GM18519 (cell line): ENCODE results near the gene DNAJC10.
"Not testable (repeated sequence)": the region's sequence is repeated elsewhere in the genome, so short reads cannot be mapped to it uniquely, and the experiment has no call there.

Experiments used
- ATAC-seq: cut with Tn5 transposase; IDR thresholded peaks from one replicate; pipeline ENCODE4 v1.9.1; 2021; ENCODE audit warnings: mild to moderate bottlenecking, moderate library complexity; ENCODE audit not compliant: unreplicated experiment, low FRiP score

DNAJC10 gene

DNA sequence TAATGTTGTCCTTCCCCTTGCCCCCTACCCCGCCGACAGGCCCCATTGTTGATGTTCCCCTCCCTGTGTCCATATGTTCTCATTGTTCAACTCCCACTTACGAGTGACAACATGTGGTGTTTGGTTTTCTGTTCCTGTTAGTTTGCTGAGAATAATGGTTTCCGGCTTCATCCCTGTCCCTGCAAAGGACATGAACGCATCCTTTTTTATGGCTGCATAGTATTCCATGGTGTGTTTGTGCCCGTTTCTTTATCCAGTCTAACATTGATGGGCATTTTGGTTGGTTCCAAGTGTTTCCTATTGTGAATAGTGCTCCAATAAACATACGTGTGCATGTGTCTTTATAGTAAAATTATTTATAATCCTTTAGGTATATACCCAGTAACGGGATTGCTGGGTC, 65.0 kb downstream of the DNAJC10 start:
- ATAC-seq: not testable (repeated sequence)

DNA sequence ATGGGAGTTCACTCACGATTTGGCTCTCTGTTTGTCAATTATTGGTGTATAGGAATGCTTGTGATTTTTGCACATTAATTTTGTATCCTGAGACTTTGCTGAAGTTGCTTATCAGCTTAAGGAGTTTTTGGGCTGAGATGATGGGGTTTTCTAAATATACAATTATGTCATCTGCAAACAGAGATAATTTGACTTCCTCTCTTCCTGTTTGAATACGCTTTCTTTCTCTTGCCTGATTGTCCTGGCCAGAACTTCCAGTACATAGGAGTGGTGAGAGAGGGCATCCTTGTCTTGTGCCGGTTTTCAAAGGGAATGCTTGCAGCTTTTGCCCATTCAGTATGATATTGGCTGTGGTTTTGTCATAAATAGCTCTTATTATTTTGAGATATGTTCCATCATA, 66.6 kb downstream of the DNAJC10 start:
- not testable (repeated sequence) for ATAC-seq

DNA sequence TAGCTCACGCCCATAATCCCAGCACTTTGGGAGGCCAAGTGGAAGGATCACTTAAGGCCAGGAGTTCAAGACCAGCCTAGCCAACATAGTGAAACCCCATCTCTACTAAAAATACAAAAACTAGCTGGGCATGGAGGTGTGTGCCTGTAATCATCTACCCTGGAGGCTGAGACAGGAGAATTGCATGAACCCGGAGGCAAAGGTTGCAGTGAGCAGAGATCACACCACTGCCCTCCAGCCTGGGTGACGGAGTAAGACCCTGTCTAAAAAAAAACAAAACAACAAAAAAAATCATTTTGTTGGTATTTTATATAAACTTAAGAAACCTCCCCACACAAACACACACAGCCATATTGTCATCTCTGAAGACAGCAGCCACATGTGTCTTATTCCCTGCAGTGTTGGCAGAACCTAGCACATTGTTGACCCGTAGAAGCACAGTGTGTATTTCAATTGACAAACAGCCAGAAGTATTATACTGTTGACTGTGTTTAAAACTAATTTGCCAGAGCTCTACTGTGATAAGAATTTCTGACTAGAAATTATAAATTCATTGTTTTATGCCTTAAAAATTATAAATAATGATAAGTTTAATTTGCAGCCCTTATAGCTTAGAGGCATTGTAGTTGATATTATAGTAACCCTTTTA, 68.1 kb downstream of the DNAJC10 start:
- ATAC-seq: no peak

DNA sequence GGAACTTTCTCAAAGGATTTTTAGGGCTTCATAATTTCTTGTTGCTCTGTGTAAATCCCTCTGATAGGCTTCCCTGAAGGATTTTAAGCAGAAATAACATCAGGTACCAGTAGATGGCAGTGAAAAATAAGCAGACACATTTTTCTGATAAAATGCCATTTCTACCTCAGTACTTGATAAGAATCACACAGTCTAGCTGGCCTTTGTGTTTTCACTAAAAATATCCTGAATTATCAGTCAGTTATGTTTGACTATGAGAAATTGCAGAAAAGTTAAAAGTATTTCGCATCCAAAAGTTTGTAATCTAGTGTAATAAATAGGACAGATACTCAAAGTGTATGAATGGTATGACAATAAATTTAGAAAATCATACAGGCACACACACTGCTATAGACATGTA, 68.7 kb downstream of the DNAJC10 start:
- ATAC-seq: no peak

DNA sequence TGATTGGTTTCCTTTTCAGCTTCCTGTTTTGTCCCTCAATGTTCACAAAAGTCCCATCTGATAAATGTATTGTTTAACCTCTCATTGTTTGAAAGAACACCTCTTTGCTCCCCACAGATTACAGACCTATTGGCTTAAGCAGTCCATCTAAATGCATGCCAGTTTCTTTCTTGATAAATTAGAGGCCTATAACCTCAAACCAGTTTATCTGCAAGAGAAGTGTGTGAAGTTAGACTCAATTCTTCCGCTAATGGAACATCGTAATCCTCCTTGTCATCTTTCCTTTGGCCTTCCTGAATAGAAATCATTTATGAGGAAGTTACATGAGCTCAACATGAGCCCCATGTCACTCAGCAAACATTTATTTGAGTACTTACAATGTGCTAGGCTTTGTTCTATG, 76.4 kb downstream of the DNAJC10 start:
- no peak for ATAC-seq

DNA sequence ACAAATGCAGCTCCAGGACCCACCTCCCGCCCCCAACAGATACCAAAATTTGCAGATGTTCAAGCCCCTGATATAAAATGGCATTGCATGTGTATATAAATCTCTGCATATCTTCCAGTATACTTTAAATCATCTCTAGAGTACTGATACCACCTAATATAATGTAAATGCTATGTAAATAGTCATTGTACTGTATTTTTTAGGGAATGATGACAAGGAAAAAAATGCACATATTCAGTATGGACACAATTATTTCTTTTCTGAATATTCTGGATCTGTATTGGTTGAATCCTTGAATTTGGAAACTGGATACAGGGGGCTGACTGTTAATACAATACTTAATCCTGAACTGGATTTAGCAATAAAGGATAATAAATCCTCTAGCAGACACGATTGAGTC, 82.7 kb downstream of the DNAJC10 start:
- no peak for ATAC-seq

DNA sequence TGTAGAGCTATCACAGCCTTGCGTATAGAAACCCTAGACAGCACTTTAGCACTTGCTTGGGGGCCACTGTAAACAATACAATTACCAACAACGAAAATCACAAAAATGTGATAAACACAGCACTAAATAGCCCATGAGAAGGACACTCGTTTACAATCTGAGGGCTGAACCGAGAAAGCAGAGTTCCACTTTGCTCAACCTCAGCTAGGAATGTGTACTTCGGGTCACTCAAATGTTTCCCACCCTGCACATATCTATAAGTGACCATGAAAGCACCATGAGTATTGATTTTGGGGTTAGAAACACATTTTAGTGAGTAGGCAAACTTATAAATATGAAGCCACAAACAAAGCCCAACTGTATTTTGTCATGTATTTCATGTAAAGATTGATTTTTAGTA, 88.1 kb downstream of the DNAJC10 start:
- ATAC-seq: no peak

DNA sequence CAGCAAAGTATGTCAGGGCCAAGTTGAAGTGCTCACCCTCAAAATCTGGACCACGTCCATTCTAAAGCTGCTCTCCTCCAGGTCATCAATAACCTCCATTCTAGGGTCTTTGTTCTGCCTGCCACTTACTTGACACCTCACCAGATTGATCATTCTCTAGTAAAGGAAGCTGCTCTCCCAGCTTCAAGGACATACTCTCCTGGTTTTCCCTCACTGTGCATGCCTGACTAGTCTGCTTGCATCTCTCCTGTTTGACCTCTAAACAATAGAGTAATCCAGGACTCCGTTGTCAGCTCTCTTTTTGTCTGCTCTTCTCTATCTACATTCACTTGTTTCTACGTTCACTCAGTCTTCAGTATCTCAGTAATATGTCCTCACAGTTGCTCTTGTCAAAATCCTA, 91.3 kb downstream of the DNAJC10 start:
- ATAC-seq: no peak

DNA sequence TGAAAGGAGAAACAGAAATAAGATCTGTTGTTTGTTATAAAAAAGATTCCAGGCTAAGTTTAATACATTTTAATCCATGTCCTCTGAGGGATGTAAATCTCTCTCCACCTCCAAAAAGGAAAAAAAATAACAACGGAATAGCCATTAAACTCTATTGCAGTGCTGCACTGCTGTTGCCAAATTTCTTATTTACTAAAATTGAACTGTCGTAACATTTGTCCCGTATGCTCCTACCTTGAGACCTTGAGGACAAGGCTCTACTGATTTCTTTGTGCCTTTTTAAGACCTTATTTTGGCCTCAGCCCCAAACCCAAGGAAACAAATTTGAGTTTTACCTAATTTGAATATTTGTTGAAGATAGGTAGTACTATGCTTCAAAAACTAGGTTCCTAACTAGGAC, 94.0 kb downstream of the DNAJC10 start:
- no peak for ATAC-seq

DNA sequence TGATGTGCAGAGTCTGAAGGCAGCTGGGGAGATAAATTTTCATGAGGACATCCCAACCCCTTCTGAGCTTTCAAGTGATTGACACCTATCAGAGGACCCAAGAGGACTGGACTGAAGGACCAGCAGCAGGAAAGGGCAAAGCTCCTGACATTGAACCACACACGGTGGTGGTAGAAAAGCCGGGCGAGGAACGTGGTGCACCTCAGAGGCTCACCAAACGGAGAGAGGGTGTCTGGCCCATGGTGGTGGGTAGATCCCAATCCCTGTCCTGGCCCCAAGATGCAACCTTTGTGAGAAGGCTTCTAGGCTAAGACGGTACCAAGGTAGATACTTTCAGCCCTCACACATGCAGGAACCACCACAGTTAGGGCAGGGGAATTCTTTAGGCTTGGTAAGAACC, 98.3 kb downstream of the DNAJC10 start:
- ATAC-seq: no peak

DNA sequence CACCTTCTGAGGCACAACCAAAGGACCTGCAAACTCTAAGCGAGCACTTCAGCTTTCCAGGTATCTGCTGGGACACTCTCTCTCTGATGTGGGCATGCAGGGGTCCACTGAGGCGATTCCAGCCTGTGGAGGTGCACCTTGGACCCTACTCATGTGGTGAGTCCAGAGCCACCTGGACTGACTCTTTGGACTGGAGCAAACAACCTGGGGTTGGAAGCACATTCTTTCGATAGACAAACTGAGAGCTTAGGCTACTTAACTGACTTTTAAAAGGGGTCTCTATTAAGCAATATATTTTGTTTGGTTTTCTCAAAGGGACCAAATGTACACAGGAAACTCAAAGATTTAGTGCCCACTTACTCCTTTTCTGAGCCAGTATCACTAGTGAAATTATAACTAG, 98.7 kb downstream of the DNAJC10 start:
- ATAC-seq: no peak

DNA sequence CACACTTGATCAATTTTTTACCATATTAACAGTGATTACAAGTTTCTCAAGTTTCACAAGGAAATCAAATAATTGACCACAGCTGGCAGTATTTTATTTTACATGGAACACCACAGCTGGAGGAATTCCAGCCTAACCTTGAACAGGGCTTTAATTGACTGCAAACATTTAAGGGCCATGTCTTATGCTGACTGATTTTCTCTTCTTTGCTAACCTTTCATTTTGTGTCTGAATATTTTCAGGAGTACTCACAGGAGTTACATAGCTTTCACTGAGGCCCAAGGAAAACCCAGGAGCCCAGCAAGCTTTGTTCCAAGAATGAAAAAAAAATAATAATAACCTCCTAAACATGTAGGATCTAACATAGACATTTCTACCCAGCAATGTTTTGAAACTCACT, 100.8 kb downstream of the DNAJC10 start:
- no peak for ATAC-seq

DNA sequence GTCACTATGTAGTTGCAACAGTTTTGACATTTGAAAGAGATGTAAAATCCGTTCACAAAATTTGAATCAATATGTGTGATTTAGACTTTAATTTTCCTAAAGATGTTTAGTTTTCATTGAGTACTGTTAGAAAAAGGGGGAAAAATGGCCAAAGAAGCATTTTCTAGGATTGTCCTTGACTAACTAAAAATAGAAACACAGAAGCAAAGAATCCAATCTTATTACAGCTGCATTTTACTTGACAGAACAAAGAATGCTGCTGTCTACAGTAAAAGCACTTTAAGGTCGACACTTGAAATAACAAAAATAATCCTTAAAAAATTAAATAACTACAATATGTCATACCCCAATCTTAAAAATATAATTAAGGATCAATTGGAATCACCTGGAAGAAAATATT, 101.5 kb downstream of the DNAJC10 start:
- no peak for ATAC-seq

DNA sequence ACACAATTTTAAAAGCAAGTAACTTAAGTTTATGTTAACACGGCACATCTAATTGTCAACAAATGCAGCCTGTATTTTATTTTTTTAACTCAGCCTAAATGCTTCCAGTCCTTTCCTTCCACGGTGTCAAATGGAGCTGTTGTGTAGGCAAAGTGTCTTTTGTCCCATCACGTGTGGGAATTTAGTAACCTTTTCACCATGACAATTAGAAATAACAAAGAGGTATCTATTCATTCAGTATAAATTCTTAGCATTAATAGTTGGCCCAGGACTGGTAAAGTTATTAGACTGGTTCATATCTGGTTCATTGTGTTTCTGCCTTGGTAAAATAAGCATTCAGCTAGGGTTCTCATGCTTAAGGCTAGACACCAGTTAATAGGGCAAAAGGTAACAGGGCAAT, 102.4 kb downstream of the DNAJC10 start:
- no peak for ATAC-seq

DNA sequence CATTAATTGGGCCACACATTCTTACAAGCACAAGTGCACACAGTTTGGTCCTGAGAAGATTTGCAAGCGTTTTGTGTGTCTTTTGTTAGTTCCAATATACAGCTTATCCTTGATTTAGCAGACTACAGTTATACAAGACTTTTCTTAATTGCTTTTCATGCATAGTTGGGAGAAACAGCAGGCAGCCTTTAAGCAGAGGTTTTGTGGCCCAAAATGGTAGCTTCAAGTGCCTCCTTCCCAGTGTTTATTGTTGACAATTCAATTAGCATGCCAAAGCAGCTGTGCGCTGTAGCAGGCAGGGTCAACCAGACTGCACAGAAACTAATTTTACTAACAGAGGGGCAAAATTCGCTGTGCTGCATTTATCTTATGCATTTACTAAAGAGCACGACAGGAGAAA, 102.9 kb downstream of the DNAJC10 start:
- ATAC-seq: no peak

DNA sequence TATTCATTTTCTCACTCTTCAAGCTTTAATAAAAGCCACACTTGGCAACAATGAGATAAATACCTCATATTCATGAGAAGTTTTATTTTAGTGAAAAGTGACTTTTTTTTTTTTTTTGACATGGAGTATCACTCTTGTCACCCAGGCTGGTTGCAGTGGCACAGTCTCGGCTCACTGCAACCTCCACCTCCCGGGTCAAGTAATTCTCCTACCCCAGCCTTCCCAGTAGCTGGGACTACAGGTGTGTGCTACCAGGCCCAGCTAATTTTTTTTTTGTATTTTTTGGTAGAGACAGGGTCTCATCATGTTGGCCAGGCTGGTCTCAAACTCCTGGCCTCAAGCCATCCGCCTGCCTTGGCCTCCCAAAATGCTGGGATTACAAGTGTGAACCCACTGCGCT, 103.4 kb downstream of the DNAJC10 start:
- ATAC-seq: no peak

DNA sequence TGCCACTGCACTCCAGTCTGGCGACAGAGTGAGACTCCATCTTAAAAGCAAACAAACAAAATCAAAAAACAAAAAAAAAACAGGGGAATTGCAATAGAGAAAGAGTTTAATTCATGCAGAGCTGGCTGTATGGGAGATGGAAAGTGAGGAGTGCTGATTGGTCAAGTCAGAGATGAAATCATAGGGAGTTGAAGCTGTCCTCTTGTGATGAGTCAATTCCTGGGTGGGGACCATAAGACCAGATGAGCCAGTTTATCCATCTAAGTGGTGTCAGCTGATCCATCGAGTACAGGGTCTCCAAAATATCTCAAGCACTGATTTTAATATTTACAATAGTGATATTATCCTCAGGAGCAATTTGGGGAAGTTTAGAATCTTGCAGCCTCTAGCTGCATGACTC, 105.1 kb downstream of the DNAJC10 start:
- ATAC-seq: no peak

DNA sequence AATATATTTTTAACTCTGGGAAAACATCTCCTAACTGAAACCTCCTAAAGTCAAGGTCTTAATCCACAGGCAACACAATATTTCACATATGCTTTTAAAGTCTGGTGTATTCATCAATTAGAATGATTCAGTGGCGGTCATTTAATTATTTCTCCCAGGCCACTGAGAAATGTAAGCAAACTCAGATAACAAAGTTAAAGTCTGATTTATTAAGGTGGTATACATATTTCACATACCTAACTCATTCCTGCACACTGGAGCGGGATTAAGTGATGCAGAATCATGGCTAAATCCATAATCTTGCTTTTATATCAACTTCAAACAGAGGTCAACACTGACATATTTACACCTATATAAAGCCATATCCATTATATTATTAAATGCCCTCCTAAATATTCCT, 106.7 kb downstream of the DNAJC10 start:
- ATAC-seq: no peak

DNA sequence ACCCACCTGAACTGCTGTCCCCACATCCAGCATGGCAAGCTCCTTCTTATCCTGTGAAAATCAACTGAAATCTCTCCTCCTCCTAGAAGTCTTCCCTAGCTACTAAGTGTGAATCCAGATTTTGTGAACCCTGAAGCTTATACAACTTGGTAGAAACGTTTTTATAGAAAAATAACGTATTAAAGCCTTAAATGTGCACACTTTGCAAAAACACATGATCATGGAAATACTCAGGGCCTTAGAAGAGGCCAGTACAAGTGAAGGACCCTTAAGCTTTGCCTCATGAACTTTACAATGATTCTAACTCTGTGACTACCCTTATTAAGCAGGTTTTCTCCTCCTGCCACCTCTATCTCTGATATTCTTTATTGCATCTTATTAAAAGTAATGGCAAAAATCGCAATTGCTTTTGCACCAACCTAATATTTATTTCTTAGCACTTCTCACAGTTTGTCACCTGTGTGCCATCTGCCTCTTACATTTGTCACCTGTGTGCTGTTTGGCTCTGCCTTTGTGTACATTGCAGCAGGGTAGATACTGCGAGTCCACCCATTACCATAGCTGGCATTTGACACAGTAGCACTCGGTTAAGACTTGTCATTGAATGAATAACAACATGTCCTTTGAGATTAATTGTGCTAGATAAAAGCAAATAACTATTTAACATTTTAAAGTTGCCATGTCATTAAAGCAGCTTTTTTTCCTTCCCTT, 108.2 kb downstream of the DNAJC10 start:
- ATAC-seq: no peak

DNA sequence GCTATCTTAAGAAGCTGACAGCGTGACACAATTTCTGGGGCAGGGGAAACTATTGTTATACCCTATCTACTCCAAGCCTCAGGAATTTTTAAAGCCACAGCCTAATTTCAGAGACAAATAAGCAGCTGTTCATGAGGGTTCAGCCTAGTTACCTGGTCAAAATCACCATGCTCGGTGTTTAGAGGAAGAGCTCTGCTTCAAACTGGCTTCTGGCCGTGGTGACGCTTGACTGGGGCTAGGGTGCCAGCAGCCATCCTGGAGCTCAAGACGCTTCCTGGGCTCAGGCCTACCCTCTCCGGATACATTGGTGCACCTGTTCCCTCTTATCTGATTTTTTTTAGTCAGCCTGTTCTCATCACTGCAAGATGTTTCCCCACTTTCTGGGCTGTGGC, 108.7 kb downstream of the DNAJC10 start:
- no peak for ATAC-seq

DNA sequence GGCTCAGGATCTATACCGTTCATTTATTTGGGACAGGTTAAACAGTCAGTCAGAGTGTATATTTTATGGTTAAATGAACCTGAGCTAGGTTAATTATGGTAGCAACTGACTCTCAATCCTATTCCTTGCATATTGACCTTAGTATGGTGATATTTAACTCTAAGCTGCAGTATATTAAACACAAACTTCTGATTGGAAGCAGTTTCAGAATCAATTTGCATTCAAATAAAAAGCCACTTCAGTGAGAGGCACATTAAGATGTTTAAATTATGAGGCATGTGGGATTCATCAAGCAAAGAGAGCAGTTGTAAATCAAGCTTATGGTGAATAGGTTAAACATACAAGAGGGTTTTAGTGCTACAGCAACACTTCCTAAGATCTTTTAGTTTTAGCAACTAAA, 110.0 kb downstream of the DNAJC10 start:
- no peak for ATAC-seq

DNA sequence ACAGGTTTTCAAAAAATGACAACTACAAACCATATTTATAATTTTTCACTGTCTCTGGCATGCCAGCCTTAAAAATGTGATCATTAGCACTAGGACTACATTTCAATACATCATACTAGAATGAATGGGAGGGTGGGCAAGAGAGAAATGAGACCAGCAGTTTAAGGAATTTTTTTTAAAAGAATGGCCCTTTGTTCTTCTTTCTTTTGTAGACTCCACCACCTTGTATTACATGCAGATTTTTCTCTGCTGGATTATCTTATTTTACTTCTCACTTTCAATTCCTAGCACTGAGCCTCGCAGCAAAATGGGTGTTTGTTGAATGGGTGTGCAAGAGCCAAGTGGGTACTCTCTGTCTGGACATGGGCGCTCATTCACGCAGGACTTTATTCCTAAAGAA, 110.4 kb downstream of the DNAJC10 start:
- no peak for ATAC-seq
